ENCODE results near the gene SERP2.

The SERP2 gene

GRCh38 chr13:44385847-44386246 lies 12.2 kb downstream of the SERP2 start:
- H3K4me3 ChIP-seq (ENCODE audit: low read length) = no peak overlapping the region
- no peak for TF ChIP-seq CTCF (IDR thresholded peaks at IDR 0.05; ENCODE audit: insufficient read depth, low read depth, low read length, missing control alignments)
- no peak for DNase-seq (ENCODE audit: low read depth)

GRCh38 chr13:44386913-44387556 lies 13.4 kb downstream of the SERP2 start:
- DNase-seq (ENCODE audit: low read depth) = no peak
- no peak overlapping the region for H3K4me3 ChIP-seq (ENCODE audit: low read length)
- TF ChIP-seq CTCF (IDR thresholded peaks at IDR 0.05; ENCODE audit: insufficient read depth, low read depth, low read length, missing control alignments) = no peak

- no peak for DNase-seq (ENCODE audit: low read depth)
- no peak for TF ChIP-seq CTCF (IDR thresholded peaks at IDR 0.05; ENCODE audit: insufficient read depth, low read depth, low read length, missing control alignments)
- H3K4me3 ChIP-seq (ENCODE audit: low read length) = no peak overlapping the region
Observed at GRCh38 chr13:44388427-44389059, 14.9 kb downstream of the SERP2 start.

- no peak for DNase-seq (ENCODE audit: low read depth)
- no peak overlapping the region for H3K4me3 ChIP-seq (ENCODE audit: low read length)
- TF ChIP-seq CTCF (IDR thresholded peaks at IDR 0.05; ENCODE audit: insufficient read depth, low read depth, low read length, missing control alignments) = no peak
Observed at GRCh38 chr13:44389060-44389666, 15.5 kb downstream of the SERP2 start.

- no peak overlapping the region for H3K4me3 ChIP-seq (ENCODE audit: low read length)
- DNase-seq (ENCODE audit: low read depth) = no peak
- TF ChIP-seq CTCF (IDR thresholded peaks at IDR 0.05; ENCODE audit: insufficient read depth, low read depth, low read length, missing control alignments) = no peak
Observed at GRCh38 chr13:44389876-44390275, 16.3 kb downstream of the SERP2 start.

GRCh38 chr13:44393391-44393790 lies 19.8 kb downstream of the SERP2 start:
- H3K4me3 ChIP-seq (ENCODE audit: low read length) = no peak overlapping the region
- TF ChIP-seq CTCF (IDR thresholded peaks at IDR 0.05; ENCODE audit: insufficient read depth, low read depth, low read length, missing control alignments) = no peak
- DNase-seq (ENCODE audit: low read depth) = no peak
